SK-N-SH treated with all-trans-retinoic acid at 6 μM for 48 hours (cell line): Measurements from ENCODE around the gene CLHC1.

Experiments used
- BACH2 ChIP-seq: fragments of 250-450 bp; sonication (Bioruptor Pico); IDR thresholded peaks from 2 replicates; pipeline ENCODE4 v1.9.0; 2021; ENCODE audit warnings: mild to moderate bottlenecking, borderline replicate concordance
- CREB5 ChIP-seq: fragments of 250-450 bp; sonication (Bioruptor Pico); IDR thresholded peaks from 2 replicates; pipeline ENCODE4 v1.5.1; 2020; ENCODE audit warnings: low read depth, mild to moderate bottlenecking, moderate library complexity
- CSDC2 ChIP-seq: fragments of 250-450 bp; sonication (Bioruptor Pico); IDR thresholded peaks from 2 replicates; pipeline ENCODE4 v1.5.0; 2020; ENCODE audit warnings: mild to moderate bottlenecking, moderate library complexity
- ISL1 ChIP-seq: fragments of 250-450 bp; sonication (Bioruptor Pico); IDR thresholded peaks from 2 replicates; pipeline ENCODE4 v2.1.2; 2022; ENCODE audit warnings: mild to moderate bottlenecking, moderate library complexity
- OSR1 ChIP-seq: fragments of 250-450 bp; sonication (Bioruptor Pico); IDR thresholded peaks from 2 replicates; pipeline ENCODE4 v1.8.0; 2022; ENCODE audit warnings: moderate library complexity, mild to moderate bottlenecking, inconsistent platforms
- PATZ1 ChIP-seq: fragments of 250-450 bp; sonication (Bioruptor Pico); IDR thresholded peaks from 2 replicates; pipeline ENCODE4 v1.8.0; 2020; ENCODE audit warnings: mild to moderate bottlenecking, moderate library complexity, borderline replicate concordance
- PPARA ChIP-seq: fragments of 250-450 bp; sonication (Bioruptor Pico); IDR thresholded peaks from 2 replicates; pipeline ENCODE4 v1.5.0; 2020; ENCODE audit warnings: mild to moderate bottlenecking, borderline replicate concordance
- RARB ChIP-seq: fragments of 250-450 bp; sonication (Bioruptor Pico); IDR thresholded peaks from 2 replicates; pipeline ENCODE4 v1.8.0; 2021; ENCODE audit warnings: mild to moderate bottlenecking, moderate library complexity
- ZFP3 ChIP-seq: fragments of 250-450 bp; sonication (Bioruptor Pico); IDR thresholded peaks from 2 replicates; pipeline ENCODE4 v1.5.0; 2020; ENCODE audit warnings: mild to moderate bottlenecking, moderate library complexity
- TF ChIP-seq, protein P1 (sequence below): fragments of 250-450 bp; sonication (Bioruptor Pico); IDR thresholded peaks from 2 replicates; pipeline ENCODE4 v1.8.0; 2021; ENCODE audit warnings: low read depth, mild to moderate bottlenecking, moderate library complexity, borderline replicate concordance

DNA sequence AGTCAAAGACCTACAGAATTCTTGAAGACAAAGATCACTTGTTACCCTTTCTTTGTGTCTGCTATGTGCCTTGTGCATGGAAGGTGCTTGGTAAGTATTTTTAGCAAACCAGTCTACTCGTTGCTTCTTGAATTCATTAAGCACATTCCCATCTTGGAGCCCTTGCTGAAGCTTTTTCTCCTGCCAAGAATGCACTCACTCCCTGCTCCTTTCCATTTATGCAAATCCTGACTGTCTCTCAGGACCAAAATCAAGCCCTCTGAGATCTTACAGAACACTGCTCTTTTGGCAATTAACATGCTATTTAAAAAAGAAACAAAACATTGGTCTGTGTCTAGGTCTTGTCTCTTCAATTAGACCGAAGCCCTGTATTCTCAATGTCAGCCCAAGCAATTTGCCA is 75.8 kb downstream of the CLHC1 start:
- no peak for TF ChIP-seq ZFP3 (CRISPR knock-in tag)
- no peak for TF ChIP-seq BACH2 (CRISPR knock-in tag)
- TF ChIP-seq, protein P1, sequence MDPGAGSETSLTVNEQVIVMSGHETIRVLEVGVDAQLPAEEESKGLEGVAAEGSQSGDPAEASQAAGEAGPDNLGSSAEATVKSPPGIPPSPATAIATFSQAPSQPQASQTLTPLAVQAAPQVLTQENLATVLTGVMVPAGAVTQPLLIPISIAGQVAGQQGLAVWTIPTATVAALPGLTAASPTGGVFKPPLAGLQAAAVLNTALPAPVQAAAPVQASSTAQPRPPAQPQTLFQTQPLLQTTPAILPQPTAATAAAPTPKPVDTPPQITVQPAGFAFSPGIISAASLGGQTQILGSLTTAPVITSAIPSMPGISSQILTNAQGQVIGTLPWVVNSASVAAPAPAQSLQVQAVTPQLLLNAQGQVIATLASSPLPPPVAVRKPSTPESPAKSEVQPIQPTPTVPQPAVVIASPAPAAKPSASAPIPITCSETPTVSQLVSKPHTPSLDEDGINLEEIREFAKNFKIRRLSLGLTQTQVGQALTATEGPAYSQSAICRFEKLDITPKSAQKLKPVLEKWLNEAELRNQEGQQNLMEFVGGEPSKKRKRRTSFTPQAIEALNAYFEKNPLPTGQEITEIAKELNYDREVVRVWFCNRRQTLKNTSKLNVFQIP (CRISPR knock-in tag) = no peak
- no peak for TF ChIP-seq CSDC2 (CRISPR knock-in tag)
- TF ChIP-seq RARB (CRISPR knock-in tag) = no peak
- no peak for TF ChIP-seq PPARA (CRISPR knock-in tag)
- no peak; the same call in 1 of the 2 replicates for TF ChIP-seq PATZ1
- peak; percentile 99 for TF ChIP-seq ISL1
- TF ChIP-seq OSR1 (CRISPR knock-in tag) = no peak
- peak; percentile 71; the same call in 1 of the 2 replicates for TF ChIP-seq CREB5
